IMR-90 (cell line): Measurements from ENCODE around the gene VDAC2. TPM values are rescaled to one million over a fixed set of nuclear protein-coding genes. Genes with fewer than 3 reads are reported as not detected.

Experiments used
- ATAC-seq: fragments of 200-7000 bp; cut with Tn5 transposase; 2 replicates; pipeline ENCODE4 v1.9.1; 2020; ENCODE audit warnings: low read depth, mild to moderate bottlenecking, moderate library complexity
- BruUV-seq: library from RNA; stranded (reverse); fragments of 400-500 nt; replicated peaks from 2 replicates; lab custom pipeline; 2021; lab: Mats Ljungman, UMichigan
- CTCF ChIA-PET: fragments of 300-600 bp; formaldehyde crosslinking; extraction: SDS; loops from one replicate; lab custom pipeline; 2021; ENCODE audit warnings: antibody characterized with exemption; lab: Yijun Ruan, JAX
- POLR2A ChIA-PET: fragments of 300-600 bp; sonication (Branson Sonifier 250); formaldehyde crosslinking; loops from one replicate; lab custom pipeline; 2022; ENCODE audit warnings: antibody characterized with exemption; ENCODE audit not compliant: unreplicated experiment; lab: Charles Lee
- DNase-seq: peaks from one replicate; pipeline ENCODE4 v3.0.0; 2013
- H2AFZ ChIP-seq: replicated peaks from 2 replicates; pipeline ENCODE3; 2013; ENCODE audit warnings: low read length, mild to moderate bottlenecking; ENCODE audit not compliant: poor library complexity
- H2AK5ac ChIP-seq: 2 replicates; pipeline ENCODE4 v1.6.1; 2013; ENCODE audit warnings: low read depth, low read length, inconsistent platforms
- H2AK9ac ChIP-seq: replicated peaks from 2 replicates; pipeline ENCODE3; 2013; ENCODE audit warnings: mild to moderate bottlenecking, low read depth, low read length, moderate library complexity; ENCODE audit not compliant: poor library complexity
- H2BK120ac ChIP-seq: 2 replicates; pipeline ENCODE4 v1.6.1; 2013; ENCODE audit warnings: low read depth, low read length, inconsistent platforms
- H2BK15ac ChIP-seq: 3 replicates; pipeline ENCODE4 v1.6.1; 2013; ENCODE audit warnings: low read depth, low read length, inconsistent platforms
- H2BK20ac ChIP-seq: 2 replicates; pipeline ENCODE4 v1.6.1; 2013; ENCODE audit warnings: low read depth, mild to moderate bottlenecking, inconsistent platforms, low read length, moderate library complexity
- H2BK5ac ChIP-seq: 2 replicates; pipeline ENCODE4 v1.6.1; 2013; ENCODE audit warnings: mild to moderate bottlenecking, low read depth, low read length, inconsistent platforms; ENCODE audit not compliant: poor library complexity, severe bottlenecking
- H3K14ac ChIP-seq: replicated peaks from 2 replicates; pipeline ENCODE4 v1.6.1; 2013; ENCODE audit warnings: low read depth, low read length, inconsistent platforms
- H3K18ac ChIP-seq: 2 replicates; pipeline ENCODE4 v1.6.1; 2013; ENCODE audit warnings: low read depth, low read length, control low read depth
- H3K23ac ChIP-seq: 2 replicates; pipeline ENCODE4 v1.6.1; 2013; ENCODE audit warnings: low read depth, low read length, inconsistent platforms
- H3K27ac ChIP-seq: 2 replicates; pipeline ENCODE4 v1.5.1; 2013; ENCODE audit warnings: mild to moderate bottlenecking, control low read depth, low read length; ENCODE audit not compliant: insufficient read depth
- H3K27me3 ChIP-seq: 2 replicates; pipeline ENCODE4 v1.6.1; 2013; ENCODE audit warnings: low read length; ENCODE audit not compliant: control insufficient read depth, insufficient read depth
- H3K36me3 ChIP-seq: 2 replicates; pipeline ENCODE4 v1.6.1; 2013; ENCODE audit warnings: low read length, mixed read lengths; ENCODE audit not compliant: control insufficient read depth, insufficient read depth
- H3K4ac ChIP-seq: 2 replicates; pipeline ENCODE4 v1.6.1; 2013; ENCODE audit warnings: low read depth, low read length, inconsistent platforms
- H3K4me1 ChIP-seq: 2 replicates; pipeline ENCODE4 v1.6.1; 2013; ENCODE audit warnings: low read length, mixed read lengths; ENCODE audit not compliant: control insufficient read depth, insufficient read depth
- H3K4me2 ChIP-seq: 2 replicates; pipeline ENCODE4 v1.6.1; 2013; ENCODE audit warnings: low read depth, mild to moderate bottlenecking, control low read depth, low read length, moderate library complexity
- H3K4me3 ChIP-seq: 2 replicates; pipeline ENCODE4 v1.5.1; 2013; ENCODE audit warnings: low read depth, mild to moderate bottlenecking, control low read depth, low read length, moderate library complexity; ENCODE audit not compliant: insufficient read depth
- H3K56ac ChIP-seq: 2 replicates; pipeline ENCODE4 v1.6.1; 2013; ENCODE audit warnings: low read length, inconsistent platforms; ENCODE audit not compliant: insufficient read depth; ENCODE audit errors: extremely low read depth
- H3K79me1 ChIP-seq, 2 experiments: 2 replicates each; pipeline ENCODE4 v1.6.1; 2013; ENCODE audit warnings: low read length in 2 of 2, inconsistent platforms in 1 of 2, low read depth in 1 of 2
- H3K9ac ChIP-seq: 2 replicates; pipeline ENCODE4 v1.6.1; 2013; ENCODE audit warnings: low read depth, low read length, control low read depth
- H3K9me1 ChIP-seq: 2 replicates; pipeline ENCODE4 v1.6.1; 2013; ENCODE audit warnings: low read length, inconsistent platforms; ENCODE audit not compliant: insufficient read depth
- H3K9me3 ChIP-seq: 2 replicates; pipeline ENCODE4 v1.6.1; 2013; ENCODE audit warnings: low read length; ENCODE audit not compliant: control insufficient read depth, insufficient read depth
- H4K20me1 ChIP-seq: 2 replicates; pipeline ENCODE4 v1.6.1; 2013; ENCODE audit warnings: low read length, inconsistent platforms; ENCODE audit not compliant: insufficient read depth
- H4K5ac ChIP-seq: 2 replicates; pipeline ENCODE4 v1.6.1; 2013; ENCODE audit warnings: mild to moderate bottlenecking, low read depth, low read length, control low read depth
- H4K8ac ChIP-seq, 2 experiments: 2 replicates each; pipeline ENCODE4 v1.6.1; 2013; ENCODE audit warnings: low read depth in 2 of 2, low read length in 2 of 2, control low read depth in 1 of 2, inconsistent platforms in 1 of 2
- H4K91ac ChIP-seq: 2 replicates; pipeline ENCODE4 v1.6.1; 2013; ENCODE audit warnings: low read depth, low read length, inconsistent platforms; ENCODE audit not compliant: insufficient read depth
- ELK1 ChIP-seq: fragments of 150-350 bp; IDR thresholded peaks from 2 replicates; pipeline ENCODE4 v1.6.1; 2016; ENCODE audit warnings: low read depth, mild to moderate bottlenecking, low read length, moderate library complexity, borderline replicate concordance
- MXI1 ChIP-seq: IDR thresholded peaks from 2 replicates; pipeline ENCODE4 v1.6.1; 2012; ENCODE audit warnings: low read depth, mild to moderate bottlenecking, low read length, moderate library complexity, borderline replicate concordance
- RCOR1 ChIP-seq: IDR thresholded peaks from 2 replicates; pipeline ENCODE4 v1.6.1; 2012; ENCODE audit warnings: mild to moderate bottlenecking, low read length, improper control_type of control experiment; ENCODE audit not compliant: insufficient replicate concordance
- RFX5 ChIP-seq: IDR thresholded peaks from 2 replicates; pipeline ENCODE4 v1.8.0; 2012; ENCODE audit warnings: low read depth, mild to moderate bottlenecking, low read length, moderate library complexity
- SMC3 ChIP-seq: fragments of 150-350 bp; IDR thresholded peaks from 2 replicates; pipeline ENCODE4 v1.6.1; 2016; ENCODE audit warnings: low read depth, mild to moderate bottlenecking, antibody characterized with exemption, low read length, moderate library complexity
- WGBS, 2 experiments: methylation state at CpG; one replicate each; pipeline versions ENCODE4 v1.1.5 to v1.1.7; 2013; ENCODE audit warnings: missing lambda C conversion rate in 2 of 2; ENCODE audit not compliant: insufficient read length in 1 of 2; ENCODE audit errors: extremely low coverage in 2 of 2; 5-methylcytosine and 5-hydroxymethylcytosine counted together
- dilution Hi-C: fragments of 300-500 bp; cut with HindIII; formaldehyde crosslinking; loops from one replicate; pipeline ENCODE4 v1.14.3; 2018; ENCODE audit warnings: low sequenced_read_pairs; ENCODE audit not compliant: unreplicated experiment
- in situ Hi-C: fragments of 300-500 bp; cut with MboI; formaldehyde crosslinking; loops from 3 replicates; pipeline ENCODE4 v1.14.3; 2019; ENCODE audit warnings: low sequenced_read_pairs, inconsistent platforms, mixed read lengths
- intact Hi-C: fragments of 100-400 bp; cut with micrococcal nuclease; formaldehyde crosslinking; loops from 2 replicates; pipeline ENCODE4 v1.10.0; 2022
- polyA plus RNA-seq, 3 experiments: library from polyadenylated mRNA; depleted of rRNA; stranded (reverse); fragments of >200 nt; gene quantifications; 2 replicates each; pipeline ENCODE4 v1.2.3, GENCODE V29; 2012; ENCODE audit warnings: low replicate concordance in 1 of 3
- total RNA-seq: library from RNA; depleted of rRNA; stranded (reverse); fragments of >200 nt; gene quantifications from 2 replicates; pipeline ENCODE4 v1.2.3, GENCODE V29; 2012

Gene VDAC2
- total and polyA plus RNA-seq, 2 of the 4 experiments (the other 2 are of a cell fraction) = 122 to 139 TPM

- no peak overlapping the region for H3K4me2 ChIP-seq
- H3K23ac ChIP-seq = no peak overlapping the region
- no peak overlapping the region for H3K14ac ChIP-seq
- no peak for ATAC-seq
- H2AFZ ChIP-seq = no peak overlapping the region
- no peak for DNase-seq
- H3K4me3 ChIP-seq = no peak overlapping the region
- H2BK15ac ChIP-seq = no peak overlapping the region
- no peak overlapping the region for H2BK120ac ChIP-seq
- H3K36me3 ChIP-seq = no peaks in the 10 kb centered on the region
- H3K9ac ChIP-seq = no peak overlapping the region
- H3K4ac ChIP-seq = no peak overlapping the region
- H3K27me3 ChIP-seq = no peaks in the 10 kb centered on the region
- H4K91ac ChIP-seq = no peak overlapping the region
- CTCF ChIA-PET = no interaction called here
- WGBS, 2 experiments = 93% methylated on average over 5 of the region's 10 CpGs; no CpG with 5 or more reads in 1 of the 2 experiments
- H3K18ac ChIP-seq = no peak overlapping the region
- no peaks in the 10 kb centered on the region for H3K9me1 ChIP-seq
- intact Hi-C loops = no loop called here
- H3K4me1 ChIP-seq = no peaks in the 10 kb centered on the region; the same call in 1 of the 2 replicates
- POLR2A ChIA-PET = no interaction called here
- no peak overlapping the region for H2AK5ac ChIP-seq
- H3K27ac ChIP-seq = no peak overlapping the region
- no peak overlapping the region for H3K56ac ChIP-seq
- BruUV-seq = no TSS peak
- no peak overlapping the region for H4K5ac ChIP-seq
- no peak for TF ChIP-seq RCOR1
- no peak for TF ChIP-seq ELK1
- TF ChIP-seq SMC3 = no peak
- TF ChIP-seq MXI1 = no peak
- TF ChIP-seq RFX5 = no peak
- no peak overlapping the region for H2BK5ac ChIP-seq
- no peaks in the 10 kb centered on the region for H4K20me1 ChIP-seq
- in situ Hi-C loops = no loop called here
- dilution Hi-C loops = no loop called here
- H3K79me1 ChIP-seq = no peaks in the 10 kb centered on the region
- H2AK9ac ChIP-seq = no peak overlapping the region
- no peak overlapping the region for H2BK20ac ChIP-seq
- peaks cover 1% of the 10 kb centered on the region; the same call in 1 of the 2 replicates for H3K9me3 ChIP-seq
- H4K8ac ChIP-seq = no peak overlapping the region
Observed at GRCh38 chr10:75243426-75243825, 32.8 kb downstream of the VDAC2 start.
